HepG2 (cell line): Measurements from ENCODE around the gene CSE1L. TPM values are rescaled to one million over a fixed set of nuclear protein-coding genes. Genes with fewer than 3 reads are reported as not detected.

Experiments
- DNMT1 ChIP-seq: sonication (generic); formaldehyde crosslinking; IDR thresholded peaks from 2 replicates; pipeline ENCODE4 v1.5.1; 2020; ENCODE audit warnings: mild to moderate bottlenecking, missing genetic modification reagents
- ELF4 ChIP-seq: sonication (generic); formaldehyde crosslinking; IDR thresholded peaks from 2 replicates; pipeline ENCODE4 v1.5.0; 2020; ENCODE audit warnings: missing genetic modification reagents, mild to moderate bottlenecking, moderate library complexity, borderline replicate concordance
- MTF1 ChIP-seq: sonication (generic); formaldehyde crosslinking; IDR thresholded peaks from 2 replicates; pipeline ENCODE4 v1.5.0; 2020; ENCODE audit warnings: missing genetic modification reagents
- PBX3 ChIP-seq: sonication (generic); formaldehyde crosslinking; IDR thresholded peaks from 2 replicates; pipeline ENCODE4 v1.8.1; 2023; ENCODE audit warnings: missing genetic modification reagents, inconsistent platforms, borderline replicate concordance
- POGZ ChIP-seq: sonication (generic); formaldehyde crosslinking; IDR thresholded peaks from 2 replicates; pipeline ENCODE4 v1.4.0; 2020; ENCODE audit warnings: mild to moderate bottlenecking, missing genetic modification reagents
- POLR2AphosphoS5 ChIP-seq: IDR thresholded peaks from 2 replicates; pipeline ENCODE4 v1.6.1; 2012; ENCODE audit warnings: low read depth, low read length
- RBM22 ChIP-seq: fragments of 200-400 bp; formaldehyde crosslinking; optimal IDR thresholded peaks from 2 replicates; pipeline ENCODE3; 2017; ENCODE audit warnings: mild to moderate bottlenecking, low read length, moderate library complexity
- RERE ChIP-seq: IDR thresholded peaks from 2 replicates; pipeline ENCODE4 v1.6.1; 2016; ENCODE audit warnings: low read depth, missing genetic modification reagents, missing compliant biosample characterization
- SAP130 ChIP-seq: IDR thresholded peaks from 2 replicates; pipeline ENCODE4 v1.6.1; 2016; ENCODE audit warnings: low read depth
- TCF7L2 ChIP-seq: IDR thresholded peaks from 2 replicates; pipeline ENCODE4 v1.6.1; 2011; ENCODE audit warnings: mild to moderate bottlenecking, low read depth, low read length, moderate library complexity
- ZBTB37 ChIP-seq: sonication (generic); formaldehyde crosslinking; IDR thresholded peaks from 2 replicates; pipeline ENCODE4 v1.4.0; 2020; ENCODE audit warnings: mild to moderate bottlenecking, missing genetic modification reagents
- ZNF333 ChIP-seq: sonication (generic); formaldehyde crosslinking; IDR thresholded peaks from 2 replicates; pipeline ENCODE4 v1.4.0; 2020; ENCODE audit warnings: mild to moderate bottlenecking, missing genetic modification reagents, borderline replicate concordance
- ZNF501 ChIP-seq: sonication (generic); formaldehyde crosslinking; IDR thresholded peaks from 2 replicates; pipeline ENCODE4 v1.5.1; 2020; ENCODE audit warnings: mild to moderate bottlenecking, moderate library complexity, missing genetic modification reagents
- ZNF589 ChIP-seq: sonication (generic); formaldehyde crosslinking; conservative IDR thresholded peaks from 2 replicates; pipeline ENCODE4 v1.8.0; 2022; ENCODE audit warnings: mild to moderate bottlenecking, moderate library complexity, missing genetic modification reagents
- ZNF710 ChIP-seq: sonication (generic); formaldehyde crosslinking; IDR thresholded peaks from 2 replicates; pipeline ENCODE4 v1.5.0; 2020; ENCODE audit warnings: mild to moderate bottlenecking, missing genetic modification reagents, borderline replicate concordance
- ZZZ3 ChIP-seq: sonication (generic); formaldehyde crosslinking; IDR thresholded peaks from 2 replicates; pipeline ENCODE4 v1.4.0; 2020; ENCODE audit warnings: missing genetic modification reagents, mild to moderate bottlenecking, borderline replicate concordance
- polyA plus RNA-seq, 8 experiments: library from polyadenylated mRNA; depleted of rRNA in 3 of 8; stranded (reverse) in 7 of 8; unstranded in 1 of 8; fragments of >200 nt; fragmentation: Illumina TruSeq in 4 of 8; extraction: Trizol in 4 of 8; gene quantifications; 2 replicates each; pipeline versions ENCODE4 v1.2.1 to v1.2.3, GENCODE V29; 2011 to 2016; ENCODE audit warnings: low read depth in 4 of 8, missing spikeins in 1 of 8, mixed read lengths in 1 of 8; ENCODE audit not compliant: insufficient read depth in 1 of 8
- total RNA-seq, 5 experiments: library from RNA; depleted of rRNA; stranded (reverse); fragments of >200 nt; fragmentation: Illumina TruSeq; extraction: Trizol; gene quantifications; 2 replicates each; pipeline ENCODE4 v1.2.3, GENCODE V29; 2016; ENCODE audit warnings: low read depth in 1 of 5

Gene CSE1L
- total and polyA plus RNA-seq, 2 of the 13 experiments (the other 11 are each of a cell fraction or from before 2014, with no cell fraction given) = 56.9 to 258 TPM

GRCh38 chr20:49104365-49104648 lies 58.2 kb downstream of the CSE1L start (continued):
- TF ChIP-seq RERE (CRISPR knock-in tag) (no peak), ZNF710 (no peak), ZNF501 (no peak), PBX3 (CRISPR knock-in tag) (no peak), TCF7L2 (no peak), ELF4 (no peak), ZZZ3 (CRISPR knock-in tag) (no peak), POGZ (CRISPR knock-in tag) (no peak), ZBTB37 (CRISPR knock-in tag) (no peak), DNMT1 (no peak), MTF1 (CRISPR knock-in tag) (no peak), RBM22 (peak; percentile 97), POLR2AphosphoS5 (peak; percentile 46), SAP130 (CRISPR knock-in tag) (no peak), ZNF589 (CRISPR knock-in tag) (no peak), ZNF333 (no peak)
